OCI-LY7 (cell line): ENCODE results near the gene GPX3.

Experiments used
- EZH2phosphoT487 ChIP-seq: fragments of 200-600 bp; sonication (generic); IDR thresholded peaks from 2 replicates; pipeline ENCODE4 v1.6.1; 2018; ENCODE audit warnings: low read depth, borderline replicate concordance, mild to moderate bottlenecking, mixed run types, antibody characterized with exemption, low read length, moderate library complexity, mixed read lengths
- TF ChIP-seq, protein P1 (sequence below): fragments of 200-600 bp; sonication (generic); conservative IDR thresholded peaks from 2 replicates; pipeline ENCODE4 v1.5.1; 2014; ENCODE audit warnings: mild to moderate bottlenecking, antibody characterized with exemption, low read length, moderate library complexity, mixed read lengths

DNA sequence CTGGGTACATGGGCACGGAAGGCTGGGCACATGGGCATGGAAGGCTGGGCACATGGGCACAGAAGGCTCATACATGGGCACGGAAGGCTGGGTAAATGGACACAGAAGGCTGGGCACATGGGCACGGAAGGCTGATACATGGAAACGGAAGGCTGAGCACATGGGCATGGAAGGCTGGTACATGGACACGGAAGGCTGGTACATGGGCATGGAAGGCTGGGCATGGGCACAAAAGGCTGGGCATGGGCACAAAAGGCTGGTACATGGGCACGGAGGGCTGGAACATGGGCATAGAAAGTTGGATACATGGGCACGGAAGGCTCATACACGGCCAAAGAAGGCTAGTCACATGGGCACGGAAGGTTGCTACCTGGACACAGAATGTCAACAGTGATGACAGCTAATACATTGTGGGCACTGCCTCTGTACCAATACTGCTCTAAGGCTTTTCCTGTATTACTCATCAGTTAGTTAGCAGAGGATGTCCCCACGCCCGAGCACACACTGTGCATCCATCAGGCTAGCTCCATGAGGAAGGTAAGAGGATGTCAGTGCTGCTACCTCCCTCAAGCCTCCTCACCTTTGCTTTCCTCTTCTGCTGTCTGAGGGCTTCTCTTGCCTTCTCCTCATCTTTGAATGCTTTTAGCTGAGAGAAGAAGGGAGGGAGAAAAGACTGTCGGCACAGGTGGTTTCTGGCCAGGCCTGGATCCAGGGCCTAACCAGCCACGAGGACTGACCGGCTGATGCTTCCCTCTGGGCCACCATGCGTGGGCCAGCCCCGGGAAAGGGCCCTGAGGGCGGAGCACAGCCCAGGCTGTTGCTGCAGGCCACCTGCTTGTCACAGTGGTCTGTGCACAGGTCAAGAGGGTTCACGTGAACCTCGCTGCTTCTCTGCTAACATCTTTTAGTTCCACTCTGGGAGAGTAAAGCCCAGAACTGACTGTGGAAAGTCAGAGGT, 14.3 kb downstream of the GPX3 start:
- TF ChIP-seq, protein P1, sequence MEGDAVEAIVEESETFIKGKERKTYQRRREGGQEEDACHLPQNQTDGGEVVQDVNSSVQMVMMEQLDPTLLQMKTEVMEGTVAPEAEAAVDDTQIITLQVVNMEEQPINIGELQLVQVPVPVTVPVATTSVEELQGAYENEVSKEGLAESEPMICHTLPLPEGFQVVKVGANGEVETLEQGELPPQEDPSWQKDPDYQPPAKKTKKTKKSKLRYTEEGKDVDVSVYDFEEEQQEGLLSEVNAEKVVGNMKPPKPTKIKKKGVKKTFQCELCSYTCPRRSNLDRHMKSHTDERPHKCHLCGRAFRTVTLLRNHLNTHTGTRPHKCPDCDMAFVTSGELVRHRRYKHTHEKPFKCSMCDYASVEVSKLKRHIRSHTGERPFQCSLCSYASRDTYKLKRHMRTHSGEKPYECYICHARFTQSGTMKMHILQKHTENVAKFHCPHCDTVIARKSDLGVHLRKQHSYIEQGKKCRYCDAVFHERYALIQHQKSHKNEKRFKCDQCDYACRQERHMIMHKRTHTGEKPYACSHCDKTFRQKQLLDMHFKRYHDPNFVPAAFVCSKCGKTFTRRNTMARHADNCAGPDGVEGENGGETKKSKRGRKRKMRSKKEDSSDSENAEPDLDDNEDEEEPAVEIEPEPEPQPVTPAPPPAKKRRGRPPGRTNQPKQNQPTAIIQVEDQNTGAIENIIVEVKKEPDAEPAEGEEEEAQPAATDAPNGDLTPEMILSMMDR, result no peak
- no peak for TF ChIP-seq EZH2phosphoT487
